ENCODE measurements around the gene BTF3. TPM values are rescaled to one million over a fixed set of nuclear protein-coding genes. Genes with fewer than 3 reads are reported as not detected.

BTF3 gene
- polyA plus RNA-seq, 4 donors, result 799 to 1,047 (median 969) TPM

Other genes starting within 250 kb of the BTF3 start
- 10 to 100 TPM in 3 of 4 donors, 1 to 10 TPM in 1; 7.9 to 23.6 (median 15.2) TPM for gene FOXD1, start 49.7 kb upstream of the BTF3 start, polyA plus RNA-seq (ENCODE audit: insufficient read length in 4 of 4)
- 10 to 100 TPM; 36.8 to 68.7 (median 47.3) TPM for gene ANKRA2, start 67.2 kb downstream of the BTF3 start, polyA plus RNA-seq (ENCODE audit: insufficient read length in 4 of 4)
- 10 to 100 TPM; 12.6 to 19.9 (median 17.3) TPM for gene UTP15, start 67.3 kb downstream of the BTF3 start, polyA plus RNA-seq (ENCODE audit: insufficient read length in 4 of 4)
- gene ARHGEF28, start 127.8 kb downstream of the BTF3 start, polyA plus RNA-seq (ENCODE audit: insufficient read length in 4 of 4), result 10 to 100 TPM; 42.0 to 57.9 (median 51.4) TPM